Cardiac fibroblast (primary cell): Measurements from ENCODE around the gene SHB.

ENCODE experiments used
- DNase-seq, 2 donors: peaks; one replicate each; pipeline versions ENCODE4 v3.0.0 to v3.0.0-alpha.2; 2010; ENCODE audit warnings: low read depth in 2 of 2
- H3K4me3 ChIP-seq, 2 donors: replicated peaks in 1 of 2; 1 replicate in 1 of 2; 2 replicates in 1 of 2; pipeline ENCODE4 v1.5.1; 2011; ENCODE audit warnings: low read depth in 2 of 2, low read length in 2 of 2, mild to moderate bottlenecking in 2 of 2, moderate library complexity in 1 of 2
- CTCF ChIP-seq: IDR thresholded peaks from one replicate; pipeline ENCODE4 v1.5.1; 2011; ENCODE audit warnings: low read depth, mild to moderate bottlenecking, low read length, inconsistent platforms

The SHB gene

GRCh38 chr9:38094165-38094564 is 25.1 kb upstream of the SHB start:
- H3K4me3 ChIP-seq, result no peak overlapping the region
- no peak for TF ChIP-seq CTCF
- DNase-seq, result no peak

GRCh38 chr9:38092656-38093055 is 23.6 kb upstream of the SHB start:
- no peak for TF ChIP-seq CTCF
- no peak for DNase-seq
- no peak overlapping the region for H3K4me3 ChIP-seq

- no peak for DNase-seq
- no peak overlapping the region for H3K4me3 ChIP-seq
- no peak for TF ChIP-seq CTCF
Measured at GRCh38 chr9:38092200-38092524, 23.1 kb upstream of the SHB start.

GRCh38 chr9:38091310-38092199 is 22.5 kb upstream of the SHB start:
- TF ChIP-seq CTCF, result no peak
- H3K4me3 ChIP-seq, result no peak overlapping the region
- DNase-seq, result no peak

GRCh38 chr9:38090170-38090569 is 21.1 kb upstream of the SHB start:
- DNase-seq, result no peak
- no peak for TF ChIP-seq CTCF
- H3K4me3 ChIP-seq, result no peak overlapping the region

- TF ChIP-seq CTCF, result no peak
- H3K4me3 ChIP-seq, result no peak overlapping the region
- no peak for DNase-seq
Measured at GRCh38 chr9:38089387-38090165, 20.5 kb upstream of the SHB start.
